HepG2 (cell line): ENCODE data around the gene PRKCZ. TPM values are rescaled to one million over a fixed set of nuclear protein-coding genes. Genes with fewer than 3 reads are reported as not detected.
A peak's percentile ranks its signal among the peaks of the same experiment; 100 is the strongest.

ENCODE experiments used
- CBFB ChIP-seq: sonication (generic); formaldehyde crosslinking; IDR thresholded peaks from 2 replicates; pipeline ENCODE4 v1.4.0; 2020; ENCODE audit warnings: missing genetic modification reagents
- CREB1 ChIP-seq, 2 experiments: fragments of 450-650 bp in 1 of 2; IDR thresholded peaks; 2 replicates each; pipeline ENCODE4 v1.6.1; 2016 to 2017; ENCODE audit warnings: control low read depth in 1 of 2, mild to moderate bottlenecking in 1 of 2, missing compliant biosample characterization in 1 of 2, missing genetic modification characterization in 1 of 2
- HNRNPUL1 ChIP-seq: fragments of 200-400 bp; formaldehyde crosslinking; IDR thresholded peaks from 2 replicates; pipeline ENCODE4 v1.6.1; 2017; ENCODE audit warnings: low read depth, mild to moderate bottlenecking, low read length, moderate library complexity
- IRF1 ChIP-seq: sonication (generic); formaldehyde crosslinking; IDR thresholded peaks from 2 replicates; pipeline ENCODE4 v1.4.0; 2020; ENCODE audit warnings: low read depth, mild to moderate bottlenecking, missing genetic modification reagents
- MIER3 ChIP-seq: IDR thresholded peaks from 2 replicates; pipeline ENCODE4 v1.6.1; 2016; ENCODE audit warnings: missing compliant biosample characterization, borderline replicate concordance
- MLLT10 ChIP-seq: sonication (generic); formaldehyde crosslinking; IDR thresholded peaks from 2 replicates; pipeline ENCODE4 v1.4.0; 2020; ENCODE audit warnings: missing genetic modification reagents
- NCOR1 ChIP-seq: fragments of 200-600 bp; sonication (generic); IDR thresholded peaks from 2 replicates; pipeline ENCODE4 v1.7.0; 2017; ENCODE audit warnings: antibody characterized with exemption, low read length, borderline replicate concordance
- RERE ChIP-seq: IDR thresholded peaks from 2 replicates; pipeline ENCODE4 v1.6.1; 2016; ENCODE audit warnings: low read depth, missing genetic modification reagents, missing compliant biosample characterization
- RNF219 ChIP-seq: sonication (generic); formaldehyde crosslinking; IDR thresholded peaks from 2 replicates; pipeline ENCODE4 v1.5.0; 2020; ENCODE audit warnings: mild to moderate bottlenecking, missing genetic modification reagents
- RORA ChIP-seq: sonication (generic); formaldehyde crosslinking; IDR thresholded peaks from 2 replicates; pipeline ENCODE4 v1.5.0; 2020; ENCODE audit warnings: mild to moderate bottlenecking, missing genetic modification reagents, moderate library complexity
- SETDB1 ChIP-seq: sonication (generic); formaldehyde crosslinking; IDR thresholded peaks from 2 replicates; pipeline ENCODE4 v1.5.1; 2020; ENCODE audit warnings: missing genetic modification reagents, mild to moderate bottlenecking, borderline replicate concordance
- ZBTB4 ChIP-seq: sonication (generic); formaldehyde crosslinking; IDR thresholded peaks from 2 replicates; pipeline ENCODE4 v1.4.0; 2020; ENCODE audit warnings: missing genetic modification reagents, mild to moderate bottlenecking, borderline replicate concordance
- ZFAT ChIP-seq: sonication (generic); formaldehyde crosslinking; conservative IDR thresholded peaks from 2 replicates; pipeline ENCODE4 v1.8.1; 2023; ENCODE audit warnings: missing genetic modification reagents, inconsistent platforms
- ZNF224 ChIP-seq: sonication (generic); formaldehyde crosslinking; IDR thresholded peaks from 2 replicates; pipeline ENCODE4 v1.5.0; 2020; ENCODE audit warnings: mild to moderate bottlenecking, missing genetic modification reagents
- ZNF576 ChIP-seq: sonication (generic); formaldehyde crosslinking; IDR thresholded peaks from 2 replicates; pipeline ENCODE4 v1.4.0; 2020; ENCODE audit warnings: mild to moderate bottlenecking, missing genetic modification reagents
- ZNF577 ChIP-seq: sonication (generic); formaldehyde crosslinking; IDR thresholded peaks from 2 replicates; pipeline ENCODE4 v1.4.0; 2020; ENCODE audit warnings: mild to moderate bottlenecking, low read depth, missing genetic modification reagents, borderline replicate concordance
- polyA plus RNA-seq, 8 experiments: library from polyadenylated mRNA; depleted of rRNA in 3 of 8; stranded (reverse) in 7 of 8; unstranded in 1 of 8; fragments of >200 nt; fragmentation: Illumina TruSeq in 4 of 8; extraction: Trizol in 4 of 8; gene quantifications; 2 replicates each; pipeline versions ENCODE4 v1.2.1 to v1.2.3, GENCODE V29; 2011 to 2016; ENCODE audit warnings: low read depth in 4 of 8, missing spikeins in 1 of 8, mixed read lengths in 1 of 8; ENCODE audit not compliant: insufficient read depth in 1 of 8
- total RNA-seq, 5 experiments: library from RNA; depleted of rRNA; stranded (reverse); fragments of >200 nt; fragmentation: Illumina TruSeq; extraction: Trizol; gene quantifications; 2 replicates each; pipeline ENCODE4 v1.2.3, GENCODE V29; 2016; ENCODE audit warnings: low read depth in 1 of 5

PRKCZ gene
- total and polyA plus RNA-seq, 2 of the 13 experiments (the other 11 are each of a cell fraction or from before 2014, with no cell fraction given): 34.7 to 85.2 TPM

- TF ChIP-seq ZBTB4 (CRISPR knock-in tag) (no peak), CBFB (CRISPR knock-in tag) (no peak), MIER3 (CRISPR knock-in tag) (peak; percentile 55; the same call in 1 of the 2 replicates), ZNF577 (CRISPR knock-in tag) (no peak), CREB1 (IDR thresholded peaks at IDR 0.05) (peak; percentile 73), CREB1 (CRISPR knock-in tag; IDR thresholded peaks at IDR 0.05) (peak; percentile 62; the same call in 1 of the 2 replicates), SETDB1 (no peak), RORA (CRISPR knock-in tag) (no peak), NCOR1 (peak; percentile 60; the same call in 1 of the 2 replicates), MLLT10 (CRISPR knock-in tag) (no peak), RNF219 (CRISPR knock-in tag) (no peak), ZNF224 (CRISPR knock-in tag) (no peak), RERE (no peak), ZNF576 (CRISPR knock-in tag) (no peak), HNRNPUL1 (no peak), IRF1 (CRISPR knock-in tag) (no peak), ZFAT (CRISPR knock-in tag) (no peak)
Measured at GRCh38 chr1:2104621-2105427, 54.6 kb downstream of the PRKCZ start (continued).
